GM12878 (cell line): ENCODE results near the gene SH3YL1. TPM values are rescaled to one million over a fixed set of nuclear protein-coding genes. Genes with fewer than 3 reads are reported as not detected.

Source experiments
- ATAC-seq: fragments of 200-7000 bp; cut with Tn5 transposase; 3 replicates; pipeline ENCODE4 v1.9.1; 2020; ENCODE audit warnings: mild to moderate bottlenecking, moderate library complexity
- BruUV-seq: library from RNA; stranded (reverse); fragments of 400-500 nt; replicated peaks from 2 replicates; lab custom pipeline; 2021; lab: Mats Ljungman, UMichigan
- CTCF ChIA-PET: fragments of 300-600 bp; sonication (Branson Sonifier 250); formaldehyde crosslinking; extraction: SDS; loops from one replicate; lab custom pipeline; 2021; ENCODE audit warnings: inconsistent platforms; lab: Yijun Ruan, JAX
- POLR2A ChIA-PET: fragments of 350-600 bp; formaldehyde crosslinking; extraction: SDS; loops from one replicate; lab custom pipeline; 2021; ENCODE audit warnings: inconsistent platforms; lab: Charles Lee
- RAD21 ChIA-PET: fragments of 300-600 bp; sonication (Branson Sonifier 250); formaldehyde crosslinking; loops from one replicate; lab custom pipeline; 2023; ENCODE audit warnings: antibody characterized with exemption; ENCODE audit not compliant: unreplicated experiment; lab: Charles Lee
- SMC1A ChIA-PET: fragments of 300-600 bp; sonication (Branson Sonifier 250); formaldehyde crosslinking; loops from one replicate; lab custom pipeline; 2023; ENCODE audit not compliant: unreplicated experiment, uncharacterized antibody; lab: Charles Lee
- DNase-seq: peaks from one replicate; pipeline ENCODE4 v3.0.0-alpha.2; 2011; ENCODE audit warnings: low read depth, low spot score
- FAIRE-seq: peaks from 3 replicates; lab custom pipeline; 2011; peaks lifted over from hg19 to GRCh38; lab: Jason Lieb, UNC
- H2AFZ ChIP-seq: 2 replicates; pipeline ENCODE4 v1.6.0; 2011; ENCODE audit warnings: low read depth, low read length, control low read depth; ENCODE audit not compliant: control insufficient read depth
- H3K27ac ChIP-seq: 2 replicates; pipeline ENCODE4 v1.5.1; 2011; ENCODE audit warnings: control low read depth; ENCODE audit not compliant: control insufficient read depth, insufficient read depth
- H3K27me3 ChIP-seq, 2 experiments: replicated peaks in 1 of 2; 2 replicates each; pipeline versions ENCODE4 v1.6.0 to v1.6.1; 2011; ENCODE audit warnings: low read length in 1 of 2; ENCODE audit not compliant: control insufficient read depth in 2 of 2, insufficient read depth in 2 of 2
- H3K36me3 ChIP-seq, 2 experiments: 2 replicates each; pipeline ENCODE4 v1.5.1; 2011; ENCODE audit warnings: low read length in 1 of 2; ENCODE audit not compliant: control insufficient read depth in 2 of 2, insufficient read depth in 2 of 2
- H3K4me1 ChIP-seq: 2 replicates; pipeline ENCODE4 v1.6.1; 2011; ENCODE audit warnings: mild to moderate bottlenecking, low read length, moderate library complexity, mixed read lengths; ENCODE audit not compliant: control insufficient read depth, insufficient read depth
- H3K4me2 ChIP-seq: 2 replicates; pipeline ENCODE4 v1.6.0; 2011; ENCODE audit warnings: control low read depth; ENCODE audit not compliant: control insufficient read depth, insufficient read depth
- H3K4me3 ChIP-seq: fragments of 200-600 bp; sonication (generic); 2 replicates; pipeline ENCODE4 v1.5.1; 2016
- H3K79me2 ChIP-seq: 2 replicates; pipeline ENCODE4 v1.6.0; 2011; ENCODE audit warnings: low read length; ENCODE audit not compliant: control insufficient read depth, insufficient read depth
- H3K9ac ChIP-seq: 2 replicates; pipeline ENCODE4 v1.8.0; 2011; ENCODE audit warnings: low read length, control low read depth, mixed read lengths; ENCODE audit not compliant: control insufficient read depth, insufficient read depth
- H3K9me3 ChIP-seq: replicated peaks from 3 replicates; pipeline ENCODE4 v1.5.1; 2011; ENCODE audit warnings: mild to moderate bottlenecking, low read length; ENCODE audit not compliant: control insufficient read depth, insufficient read depth
- H4K20me1 ChIP-seq: 2 replicates; pipeline ENCODE4 v1.6.0; 2011; ENCODE audit not compliant: control insufficient read depth, insufficient read depth
- NKRF ChIP-seq: fragments of 450-650 bp; conservative IDR thresholded peaks from 2 replicates; pipeline ENCODE4 v1.6.1; 2017; ENCODE audit warnings: mild to moderate bottlenecking, moderate library complexity
- POLR2AphosphoS2 ChIP-seq: IDR thresholded peaks from 2 replicates; pipeline ENCODE4 v1.6.1; 2011; ENCODE audit warnings: low read depth, mild to moderate bottlenecking, low read length, improper control_type of control experiment, moderate library complexity
- WGBS: methylation state at CpG from one replicate; pipeline ENCODE4 v1.1.6; 2016; ENCODE audit warnings: low lambda C conversion rate; ENCODE audit not compliant: insufficient replicate concordance, insufficient coverage; ENCODE audit errors: missing lambda C conversion rate; 5-methylcytosine and 5-hydroxymethylcytosine counted together
- in situ Hi-C: fragments of 300-500 bp; cut with MboI; formaldehyde crosslinking; loops from 9 replicates; pipeline ENCODE4 v1.14.3; 2018; ENCODE audit warnings: mixed read lengths
- intact Hi-C: fragments of 100-400 bp; cut with micrococcal nuclease; formaldehyde crosslinking; loops from one replicate; pipeline ENCODE4 v1.14.2; 2022; ENCODE audit not compliant: unreplicated experiment
- polyA plus RNA-seq, 11 experiments: library from polyadenylated mRNA; depleted of rRNA in 4 of 11; unstranded in 6 of 11; stranded (reverse) in 5 of 11; fragments of >200 nt; fragmentation: Nextera tagmentation in 4 of 11; fragmentation: Illumina TruSeq in 1 of 11; extraction: Ambion mirVana in 4 of 11; extraction: Trizol in 1 of 11; gene quantifications; 1 replicate in 1 of 11; 2 replicates in 10 of 11; pipeline versions ENCODE4 v1.2.1 to v1.2.3, GENCODE V29; 2011 to 2016; ENCODE audit warnings: inconsistent platforms in 2 of 11, missing spikeins in 2 of 11, low read depth in 1 of 11
- total RNA-seq, 4 experiments: library from RNA; depleted of rRNA in 3 of 4; stranded (reverse); fragments of >200 nt in 3 of 4; fragmentation: Illumina TruSeq in 1 of 4; extraction: Trizol in 1 of 4; gene quantifications; 2 replicates each; pipeline versions ENCODE4 v1.2.1 to v1.2.3, GENCODE V29; 2013 to 2021

The SH3YL1 gene
- total and polyA plus RNA-seq, 10 of the 15 experiments (the other 5 are each of a cell fraction or from before 2014, with no cell fraction given) = 12.2 to 22.4 (median 17.2) TPM

GRCh38 chr2:231521-232185 is 32.2 kb downstream of the SH3YL1 start:
- no peaks in the 10 kb centered on the region for H3K36me3 ChIP-seq
- TF ChIP-seq POLR2AphosphoS2 (no peak), NKRF (no peak)
- DNase-seq = no peak
- no peaks in the 10 kb centered on the region for H3K4me1 ChIP-seq
- no peak overlapping the region for H3K27ac ChIP-seq
- ATAC-seq = no peak
- BruUV-seq = no TSS peak
- H3K9me3 ChIP-seq = no peaks in the 10 kb centered on the region
- H4K20me1 ChIP-seq = no peaks in the 10 kb centered on the region
- SMC1A ChIA-PET = interaction anchor here (0.7 kb wide), 1 partner anchor 120 kb away, joined by 3 read pairs; no protein-coding TSS in a partner anchor
- H3K4me2 ChIP-seq = no peak overlapping the region
- POLR2A ChIA-PET = no interaction called here
- H3K79me2 ChIP-seq = no peaks in the 10 kb centered on the region
- 87% methylated on average over 9 of the region's 9 CpGs for WGBS
- H2AFZ ChIP-seq = no peak overlapping the region
- H3K4me3 ChIP-seq = no peak overlapping the region
- RAD21 ChIA-PET = no interaction called here
- in situ Hi-C loops (no loop called here), intact Hi-C loops (no loop called here)
- H3K9ac ChIP-seq = no peak overlapping the region
- no peaks in the 10 kb centered on the region for H3K27me3 ChIP-seq
- CTCF ChIA-PET = interaction anchor here (1.2 kb wide), 1 partner anchor 38 kb away, joined by 3 read pairs; no protein-coding TSS in a partner anchor
- FAIRE-seq = no peak
